Activated CD8-positive, alpha-beta memory T cell treated with anti-CD3 and anti-CD28 coated beads for 48 hours (primary cell): ENCODE results near the gene DCAF8L2.
"Not testable (repeated sequence)": the region's sequence is repeated elsewhere in the genome, so short reads cannot be mapped to it uniquely, and the experiment has no call there.

Source experiments
- DNase-seq, 3 experiments: peaks; one replicate each; pipeline ENCODE4 v3.0.0-alpha.2; 2020; ENCODE audit warnings: low read depth in 2 of 3, low spot score in 2 of 3

DCAF8L2 gene

DNA sequence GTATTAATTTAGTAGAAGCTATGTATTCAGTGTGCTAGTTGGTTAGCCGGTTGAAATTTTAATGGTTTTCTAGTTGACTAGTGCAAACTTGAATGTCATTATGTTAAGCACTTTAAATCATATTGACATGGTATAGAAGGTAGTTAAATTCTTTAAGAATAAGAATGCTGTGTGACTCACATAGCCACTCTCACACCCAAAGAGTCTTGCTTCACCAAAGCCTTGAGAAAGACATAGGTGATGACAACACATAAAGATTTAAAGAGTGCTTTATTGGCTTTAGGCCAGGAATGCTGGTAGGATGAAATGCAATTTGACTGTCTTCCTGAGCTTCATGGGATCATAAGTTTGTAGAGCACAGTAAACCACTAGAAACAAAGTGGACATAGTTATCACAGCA, 85.3 kb downstream of the DCAF8L2 start:
- no peak for DNase-seq

DNA sequence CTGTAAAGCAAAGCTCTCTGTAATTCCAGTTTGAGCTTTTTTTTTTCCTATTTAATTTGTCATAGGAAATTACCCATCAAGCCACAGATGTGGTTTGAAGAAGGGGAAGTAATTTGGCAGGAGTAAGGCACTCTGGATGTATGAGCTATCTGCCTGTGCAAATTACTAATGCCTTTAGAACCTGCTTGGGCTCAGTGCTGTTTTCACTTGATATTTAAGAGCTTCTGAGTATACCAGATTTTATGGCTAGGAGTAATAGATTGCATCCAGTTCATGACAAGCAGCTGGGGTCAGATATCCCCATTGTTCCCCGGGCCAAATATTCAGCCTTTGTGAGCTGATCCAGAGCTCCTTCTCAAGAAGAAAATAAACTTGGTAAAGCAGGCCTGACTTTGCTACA, 89.1 kb downstream of the DCAF8L2 start:
- no peak for DNase-seq

DNA sequence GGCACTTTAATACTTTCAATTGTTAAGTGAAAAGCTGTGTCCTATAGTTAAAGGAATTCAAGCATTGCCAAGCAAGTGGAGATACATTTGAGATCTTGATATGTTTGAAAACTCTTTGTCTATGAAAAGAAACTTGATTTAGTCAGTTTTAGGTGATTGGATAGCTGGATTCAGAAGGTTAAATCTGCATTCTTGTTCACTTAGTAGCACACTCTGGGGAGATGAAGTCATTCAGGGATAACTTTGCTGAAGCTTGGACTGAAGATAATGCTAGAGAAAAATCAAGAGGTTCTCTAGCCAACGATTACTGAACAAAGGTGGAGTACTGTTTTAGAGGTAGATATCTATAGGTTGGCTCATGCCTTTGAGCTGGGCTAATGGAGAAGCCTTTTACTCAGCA, 90.6 kb downstream of the DCAF8L2 start:
- DNase-seq = no peak

DNA sequence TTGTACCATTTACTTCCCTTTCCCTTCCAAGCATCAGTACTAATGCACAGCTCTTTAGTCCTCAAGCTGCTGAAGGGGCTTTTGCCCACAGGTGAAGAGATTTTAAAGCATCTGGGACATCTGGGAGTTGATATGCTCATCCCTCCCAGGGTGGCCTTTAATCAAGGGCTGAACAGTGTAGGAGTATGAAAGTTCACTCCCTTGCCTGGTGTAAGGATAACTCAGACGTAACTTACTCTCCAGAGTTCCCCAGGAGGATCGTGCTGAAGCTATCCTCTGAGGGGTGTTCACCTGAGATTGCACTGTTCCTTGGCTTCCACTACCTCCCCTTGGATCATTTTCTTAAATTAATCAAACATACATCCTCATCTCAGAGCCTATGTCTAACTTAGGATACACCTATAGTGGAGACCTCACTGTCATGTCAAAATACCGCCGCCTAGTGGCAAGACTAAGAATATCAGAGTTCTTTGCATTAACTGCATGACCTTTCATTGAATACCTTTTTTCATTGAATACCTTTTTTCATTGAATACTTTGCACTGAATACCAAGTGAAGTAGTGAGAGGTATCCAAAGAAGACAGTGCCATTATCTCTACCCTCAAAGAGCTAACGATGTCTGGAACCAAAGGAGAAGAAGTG, 93.5 kb downstream of the DCAF8L2 start:
- not testable (repeated sequence) for DNase-seq

DNA sequence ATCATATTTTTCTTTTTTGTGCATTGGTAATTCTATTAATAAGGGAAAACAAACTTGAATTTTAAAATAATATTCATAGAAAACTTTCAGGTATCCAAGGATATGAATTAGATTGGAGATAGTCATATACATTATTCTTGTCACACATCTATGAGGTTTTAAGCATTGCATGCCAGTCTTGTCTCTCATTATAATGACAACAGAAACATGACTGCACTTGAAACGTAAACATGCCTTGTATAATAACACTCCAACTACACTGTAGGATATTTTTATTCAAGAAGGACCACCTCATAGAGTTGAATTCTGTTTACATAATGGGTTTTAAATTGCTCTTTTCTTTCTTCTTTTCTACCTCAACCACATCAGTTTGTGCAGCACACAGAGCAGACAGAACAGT, 104.5 kb downstream of the DCAF8L2 start:
- DNase-seq = no peak

DNA sequence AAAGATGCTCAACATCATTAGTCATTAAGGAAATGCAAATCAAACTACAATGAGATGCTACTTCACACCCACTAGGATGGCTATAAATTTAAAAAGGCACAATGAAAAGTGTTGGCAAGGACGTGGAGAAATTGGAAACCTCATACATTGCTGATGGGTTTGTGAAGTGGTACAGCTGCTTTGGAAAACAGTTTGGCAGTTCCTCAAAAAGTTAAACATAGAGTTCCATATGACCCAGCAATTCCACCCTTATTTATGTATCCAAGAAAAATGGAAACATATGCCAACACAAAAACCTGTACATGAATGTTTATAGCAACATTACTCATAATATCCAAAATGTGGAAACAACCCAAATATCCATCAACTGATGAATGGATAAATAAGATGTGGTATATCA, 116.4 kb downstream of the DCAF8L2 start:
- DNase-seq = no peak

DNA sequence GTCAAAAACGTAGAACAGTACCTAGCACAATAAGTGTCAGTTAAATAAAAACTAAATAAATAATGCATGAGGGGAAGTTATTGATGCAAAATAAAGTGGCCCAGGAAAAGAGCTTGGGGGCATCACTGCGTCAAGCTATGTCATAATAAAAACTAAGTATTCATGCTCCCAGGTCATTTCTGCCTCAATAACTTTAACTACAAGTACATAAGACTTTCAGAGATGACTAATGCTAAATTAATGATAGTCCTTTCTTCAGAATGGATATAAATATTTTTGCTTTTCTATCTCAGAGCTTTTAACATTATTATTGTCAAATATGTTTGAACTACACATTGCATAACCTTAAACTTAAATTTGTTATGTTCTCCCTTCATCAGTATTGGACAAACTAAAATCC, 125.5 kb downstream of the DCAF8L2 start:
- no peak for DNase-seq

DNA sequence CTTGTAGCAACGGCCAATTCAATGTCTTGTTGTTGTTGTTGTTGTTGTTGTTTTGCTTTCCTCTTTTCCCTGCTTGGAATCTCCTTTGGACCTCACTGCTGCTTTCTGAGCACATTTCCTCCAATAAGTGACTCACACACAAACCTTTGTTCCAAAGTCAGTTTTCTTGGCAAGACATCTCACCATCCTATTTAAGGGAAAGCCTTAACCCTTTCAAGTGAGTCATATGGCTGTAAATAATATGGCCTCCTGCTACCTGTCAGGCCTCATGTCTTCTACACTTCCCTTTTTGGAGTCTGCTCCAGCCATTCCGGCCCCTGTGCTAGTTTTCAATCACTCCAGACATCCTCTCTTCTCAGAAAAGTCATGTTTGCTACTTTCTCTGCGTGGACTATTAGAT, 138.1 kb downstream of the DCAF8L2 start:
- no peak for DNase-seq

DNA sequence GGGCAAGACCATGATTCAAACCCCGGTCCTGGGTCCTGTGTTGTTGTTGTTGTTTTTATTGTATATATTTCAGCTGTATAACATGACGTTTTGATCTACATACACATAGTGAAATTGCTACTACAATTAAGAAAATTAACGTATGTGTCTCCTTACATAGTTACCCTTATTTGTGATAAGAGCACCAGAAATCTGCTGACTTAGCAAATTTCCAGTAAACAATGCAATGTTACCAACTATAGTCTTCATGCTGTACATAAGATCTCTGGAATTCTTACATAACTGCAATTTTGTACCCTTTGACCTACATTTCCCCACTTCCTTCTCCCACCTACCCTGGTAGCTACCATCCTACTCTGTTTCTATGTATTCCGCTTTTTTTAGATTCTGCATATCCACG, 141.8 kb downstream of the DCAF8L2 start:
- DNase-seq = no peak

DNA sequence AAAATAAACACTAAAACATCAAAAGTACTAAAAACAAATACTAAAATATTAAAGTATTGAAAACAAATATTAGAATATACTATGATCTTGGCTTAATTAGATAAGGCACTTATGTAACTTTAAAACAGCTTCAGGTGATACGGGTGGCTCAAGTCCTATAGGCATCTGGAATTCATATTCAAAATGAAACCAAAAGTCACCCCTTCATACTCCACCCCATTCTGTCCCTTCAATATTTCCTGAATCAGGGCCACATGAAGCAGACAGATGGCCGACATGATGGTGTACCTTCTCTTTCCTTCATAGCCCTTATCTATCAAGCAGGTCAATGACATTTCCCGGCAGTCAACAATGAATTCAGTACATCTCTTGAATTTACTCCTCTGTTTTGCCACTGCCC, 145.8 kb downstream of the DCAF8L2 start:
- no peak for DNase-seq

DNA sequence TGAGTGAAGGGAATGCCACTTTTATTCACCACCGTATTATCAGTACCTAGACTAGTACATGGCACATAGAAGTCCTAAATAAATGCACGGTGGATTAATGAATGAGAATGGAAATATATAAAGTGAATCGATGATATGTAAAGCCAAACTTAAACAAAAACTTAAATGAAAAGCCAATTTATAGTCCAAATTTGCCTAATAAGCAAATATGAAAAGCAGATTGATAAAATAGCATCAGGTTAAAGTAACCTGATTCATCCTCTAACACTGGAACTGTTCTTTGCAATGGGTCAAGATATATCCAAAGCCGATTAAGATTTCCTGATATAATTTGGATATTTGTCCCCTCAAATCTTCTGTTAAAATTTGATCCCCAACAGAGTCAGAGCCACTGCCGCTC, 150.8 kb downstream of the DCAF8L2 start:
- DNase-seq = no peak

DNA sequence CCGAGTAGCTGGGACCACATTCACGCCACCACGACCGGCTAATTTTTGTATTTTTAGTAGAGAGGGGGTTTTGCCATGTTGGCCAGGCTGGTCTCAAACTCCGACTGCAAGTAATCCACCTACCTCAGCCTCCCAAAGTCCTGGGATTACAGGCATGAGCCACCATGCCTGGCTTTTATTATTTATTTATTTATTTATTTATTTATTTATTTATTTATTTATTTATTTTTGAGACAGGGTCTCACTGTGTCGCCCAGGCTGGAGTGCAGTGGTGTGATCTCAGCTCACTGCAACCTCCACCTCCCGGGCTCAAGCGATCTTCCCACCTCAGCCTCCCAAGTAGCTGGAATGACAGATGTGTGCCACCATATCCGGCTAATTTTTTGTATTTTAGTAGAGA, 153.4 kb downstream of the DCAF8L2 start:
- DNase-seq = not testable (repeated sequence)

DNA sequence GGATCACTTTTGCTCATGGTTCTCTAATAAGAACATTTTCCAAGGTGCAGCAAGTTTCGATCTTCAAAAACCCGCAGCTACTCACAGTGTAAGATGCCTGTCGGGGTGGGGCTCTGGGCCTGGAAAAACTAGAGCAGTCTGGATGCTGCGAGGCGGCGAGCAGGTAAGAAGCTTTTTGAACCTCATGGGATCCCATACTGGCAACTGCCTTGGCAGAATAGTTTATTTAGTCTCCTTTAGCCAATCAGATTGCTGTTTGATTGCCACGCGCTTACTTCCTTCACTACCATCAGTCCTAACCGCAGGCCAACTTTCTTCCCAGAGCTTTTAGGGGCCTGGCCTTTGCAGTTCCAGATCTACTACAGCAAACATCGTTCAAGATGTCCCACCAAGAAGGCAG, 156.4 kb downstream of the DCAF8L2 start:
- DNase-seq = no peak

DNA sequence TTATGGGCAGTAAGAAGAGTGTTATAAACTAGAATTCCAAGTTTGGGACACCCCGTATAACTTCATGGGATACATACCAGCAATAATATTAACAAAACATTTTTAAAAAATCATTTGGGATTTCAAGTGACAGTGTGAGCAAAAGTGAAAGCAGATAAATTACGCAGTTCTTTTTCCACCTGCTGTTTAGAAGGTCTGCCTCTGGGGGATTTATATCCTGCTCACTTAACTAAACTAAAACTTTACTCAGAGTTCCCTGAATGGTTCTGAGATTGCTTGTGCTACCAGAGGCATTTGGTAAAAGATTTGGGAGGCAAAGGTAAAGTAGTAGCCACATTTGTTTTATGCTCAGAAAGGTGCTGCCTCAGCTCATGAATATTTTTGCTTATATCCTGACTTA, 160.2 kb downstream of the DCAF8L2 start:
- not testable (repeated sequence) for DNase-seq

DNA sequence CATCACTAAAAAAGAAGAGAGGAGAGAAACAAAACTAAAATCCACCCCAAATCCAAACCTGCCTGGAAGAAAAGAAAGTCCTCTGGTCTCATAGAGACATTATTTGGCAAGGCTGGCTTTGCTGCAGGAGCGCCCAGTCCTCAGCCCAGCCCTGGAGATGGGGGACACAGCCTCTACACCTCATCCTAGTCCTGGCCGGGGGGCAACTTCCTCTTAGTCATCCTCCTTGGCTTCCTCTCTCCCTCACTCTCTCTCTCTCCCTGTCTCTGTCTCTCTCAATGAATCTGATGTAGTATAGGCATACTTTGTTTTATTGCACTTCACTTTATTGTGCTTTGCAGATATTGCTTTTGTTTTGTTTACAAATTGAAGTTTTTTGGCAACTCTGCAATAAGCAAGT, 161.8 kb downstream of the DCAF8L2 start:
- no peak for DNase-seq

DNA sequence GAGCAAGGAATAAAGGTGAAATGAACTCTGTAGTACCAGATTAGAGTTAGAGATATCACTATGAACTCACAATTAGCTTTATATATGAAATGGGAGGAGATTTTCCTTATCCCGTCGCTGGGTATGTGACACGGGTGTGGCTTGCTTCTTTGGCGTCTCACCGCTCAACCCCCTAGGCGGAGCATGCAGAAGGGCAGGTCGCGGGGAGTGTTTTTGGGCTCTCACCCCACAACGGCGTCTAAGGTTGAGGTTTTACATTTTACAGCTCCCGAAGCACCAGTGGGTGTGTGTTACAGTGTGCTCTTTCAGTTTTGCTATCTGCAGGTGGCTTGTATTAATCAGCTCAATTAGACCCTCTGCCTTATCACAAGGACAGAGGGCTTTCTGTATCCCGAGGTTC, 175.6 kb downstream of the DCAF8L2 start:
- DNase-seq = no peak

DNA sequence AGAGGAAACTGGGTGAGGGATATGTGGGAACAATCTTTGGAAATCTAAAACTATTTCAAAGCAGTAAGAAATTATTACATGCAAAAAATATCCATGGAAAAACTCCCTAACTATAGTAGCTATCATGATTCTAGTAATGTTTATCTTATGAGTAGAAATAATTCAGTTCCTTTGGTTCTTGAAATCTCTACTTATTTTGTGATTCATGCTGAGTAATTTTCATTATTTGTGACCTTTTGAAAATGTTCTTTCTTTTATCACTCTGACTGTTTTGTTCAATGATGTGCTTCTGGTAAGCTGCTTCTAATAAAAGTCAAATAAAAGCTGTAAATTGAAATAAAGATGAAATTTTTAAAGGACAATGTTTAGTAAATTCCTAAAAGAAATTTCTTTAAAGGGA, 177.2 kb downstream of the DCAF8L2 start:
- no peak for DNase-seq

DNA sequence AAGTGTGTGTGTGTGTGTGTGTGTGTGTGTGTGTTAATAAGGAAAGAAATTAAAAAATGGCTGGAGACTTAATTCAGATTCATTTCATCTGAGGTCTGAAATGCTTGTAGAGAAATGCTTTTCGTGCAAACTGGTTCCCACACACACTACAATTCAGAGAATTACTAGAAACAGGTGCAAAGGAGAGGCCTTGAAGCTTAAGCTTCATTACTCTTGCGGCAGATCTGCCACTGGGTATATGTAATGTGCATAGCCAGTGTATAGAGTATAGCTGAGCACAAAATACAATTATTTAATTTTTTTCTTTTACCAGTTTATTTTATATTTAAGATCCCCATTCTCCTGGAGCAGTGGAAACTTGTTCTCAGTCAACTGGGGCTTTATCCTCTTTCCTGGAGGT, 185.8 kb downstream of the DCAF8L2 start:
- DNase-seq = no peak

DNA sequence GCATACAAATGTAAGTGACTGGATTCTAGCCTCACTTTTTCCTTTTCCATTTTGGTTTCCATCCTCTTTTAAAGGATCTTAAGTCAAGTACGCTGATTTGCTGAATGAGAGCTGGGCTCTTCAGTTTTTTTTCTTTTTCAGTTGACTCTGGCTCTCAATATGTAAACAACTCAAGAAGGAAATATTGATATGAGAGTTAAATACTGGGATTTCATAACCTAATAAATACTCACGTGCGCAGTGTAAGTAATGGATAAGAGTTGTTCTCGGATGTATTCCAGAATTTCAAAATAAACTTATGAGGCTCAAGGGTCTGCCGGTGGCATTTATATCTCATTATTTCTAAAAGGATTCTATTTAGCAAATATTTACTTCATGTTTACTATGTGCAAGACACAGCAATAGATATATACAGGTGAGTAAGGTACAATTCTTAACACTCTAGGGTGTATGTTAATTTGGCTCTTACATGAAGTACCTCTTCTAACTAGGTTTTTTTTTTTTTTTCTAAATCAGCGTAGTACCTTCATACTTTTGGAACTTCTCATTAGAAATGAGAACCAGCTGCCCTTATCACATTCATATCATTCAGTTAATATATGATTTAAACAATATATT, 206.6 kb downstream of the DCAF8L2 start:
- no peak for DNase-seq

DNA sequence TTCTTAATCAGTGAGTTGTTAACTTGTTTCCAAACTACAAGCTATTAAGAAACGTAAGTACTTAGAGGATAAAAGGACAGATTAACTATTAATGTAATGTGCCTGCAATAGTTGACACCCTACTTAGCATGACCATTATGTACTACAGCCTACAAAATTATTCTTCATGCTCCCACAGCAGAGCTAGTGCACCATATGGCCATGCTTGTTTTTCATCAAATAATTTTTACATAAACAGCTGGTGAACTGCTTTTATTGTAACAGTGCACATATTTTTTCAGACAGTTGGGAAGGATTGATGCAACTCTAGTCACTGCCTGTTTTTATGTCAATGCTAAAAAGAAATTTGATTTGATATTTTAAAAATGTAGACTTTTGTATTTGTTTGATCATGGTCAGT, 207.4 kb downstream of the DCAF8L2 start:
- DNase-seq = no peak
